GM15510 (cell line): ENCODE data around the gene SLC27A4.

Experiments used
- POLR2A ChIP-seq: IDR thresholded peaks from 3 replicates; pipeline ENCODE4 v1.6.1; 2011; ENCODE audit warnings: borderline replicate concordance; ENCODE audit not compliant: insufficient read length; ENCODE audit errors: extremely low read depth

The SLC27A4 gene

DNA sequence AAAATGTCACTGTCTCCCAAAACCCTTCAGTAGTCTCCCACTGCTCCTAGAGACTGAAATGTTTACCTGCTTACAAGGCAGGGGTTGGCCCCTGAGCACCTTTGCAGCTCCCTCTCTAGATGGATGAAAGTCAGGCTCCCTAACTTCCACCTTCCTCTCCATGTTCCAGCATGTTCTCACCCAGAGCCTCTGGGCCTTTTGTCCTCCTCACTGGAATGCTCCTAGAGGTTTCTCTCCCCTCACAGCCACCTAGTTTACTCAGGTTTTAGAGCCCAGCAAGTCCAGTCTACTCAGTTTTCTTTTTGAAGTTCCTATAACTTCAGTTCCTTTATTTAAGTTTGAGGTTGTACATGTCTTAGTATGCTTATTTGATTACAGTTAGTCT is 30.0 kb downstream of the SLC27A4 start:
- no peak for TF ChIP-seq POLR2A

DNA sequence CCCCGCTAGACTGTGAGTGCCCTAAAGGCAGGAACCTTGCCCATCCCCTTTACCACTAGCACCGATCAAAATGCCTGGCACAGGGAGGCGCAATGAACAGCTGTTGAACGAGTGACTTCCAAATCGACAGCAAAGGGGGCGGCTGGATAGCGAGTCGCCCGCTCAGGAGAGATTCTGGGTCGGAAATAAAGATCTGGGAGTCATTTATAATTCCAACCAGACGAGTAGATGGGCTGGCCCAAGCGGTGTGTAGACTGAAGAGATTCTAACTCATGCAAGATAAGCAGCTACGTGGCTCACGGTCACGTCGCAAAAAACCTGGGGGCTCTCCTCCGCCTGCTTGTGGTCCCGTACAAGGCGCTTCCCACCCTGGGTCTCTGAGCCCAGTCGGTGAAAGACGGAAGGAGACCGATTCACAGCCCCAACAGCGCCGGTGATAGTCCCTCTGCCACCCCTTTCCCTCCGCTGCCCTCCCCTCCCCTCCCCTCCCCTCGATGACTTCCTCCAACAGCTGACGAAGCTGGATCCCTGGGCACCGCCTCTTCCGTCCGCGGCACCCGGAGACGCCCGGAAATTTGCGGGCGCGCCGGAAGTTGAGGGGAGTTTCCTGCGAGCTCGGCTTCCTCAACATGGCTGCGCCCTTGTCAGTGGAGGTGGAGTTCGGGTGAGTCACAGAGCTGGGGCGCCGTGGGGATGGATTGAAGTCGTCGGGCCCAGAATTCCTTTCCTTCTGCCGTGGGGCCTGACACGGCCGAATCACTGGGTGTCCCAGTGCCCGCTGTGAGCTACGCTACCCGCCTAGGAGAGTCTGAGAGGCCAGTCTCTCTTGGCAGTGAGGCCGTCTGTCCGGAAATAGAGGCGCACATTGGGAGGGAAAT is 30.7 kb downstream of the SLC27A4 start, which contains the start of gene URM1:
Gene URM1, plus strand, starts transcription at position 623 of the 878 bp plus-strand sequence. Its CDS starts 7 bp downstream, at position 630.
- TF ChIP-seq POLR2A, result peak; percentile 79

GRCh38 chr9:128371630-128372117 is 31.3 kb downstream of the SLC27A4 start:
- no peak for TF ChIP-seq POLR2A

GRCh38 chr9:128372188-128372641 is 31.9 kb downstream of the SLC27A4 start:
- no peak for TF ChIP-seq POLR2A

GRCh38 chr9:128372784-128373183 is 32.5 kb downstream of the SLC27A4 start:
- no peak for TF ChIP-seq POLR2A

DNA sequence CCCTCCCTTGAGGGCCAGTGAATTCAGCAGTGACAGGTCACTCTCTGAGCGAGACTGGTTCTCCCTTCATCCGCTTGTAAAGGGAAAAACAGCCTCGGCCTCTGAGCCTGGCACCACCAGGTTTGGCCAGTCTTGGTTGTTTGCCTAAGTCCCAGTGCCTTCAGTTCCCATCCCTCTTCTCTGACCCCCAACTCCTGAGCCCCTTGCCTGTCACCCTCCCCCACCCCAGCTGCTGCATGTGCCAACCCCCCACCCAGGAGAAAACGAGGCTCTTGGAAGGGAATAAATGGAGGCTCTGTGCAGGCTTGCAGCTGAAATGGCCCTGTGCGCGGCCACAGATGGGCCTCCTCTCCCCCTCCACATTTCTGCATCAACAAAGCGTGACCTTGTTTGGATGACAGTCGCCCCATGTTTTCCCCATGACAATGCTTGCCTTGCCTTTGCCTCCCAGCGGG is 33.9 kb downstream of the SLC27A4 start:
- no peak for TF ChIP-seq POLR2A

GRCh38 chr9:128375865-128376264 is 35.5 kb downstream of the SLC27A4 start:
- no peak for TF ChIP-seq POLR2A

DNA sequence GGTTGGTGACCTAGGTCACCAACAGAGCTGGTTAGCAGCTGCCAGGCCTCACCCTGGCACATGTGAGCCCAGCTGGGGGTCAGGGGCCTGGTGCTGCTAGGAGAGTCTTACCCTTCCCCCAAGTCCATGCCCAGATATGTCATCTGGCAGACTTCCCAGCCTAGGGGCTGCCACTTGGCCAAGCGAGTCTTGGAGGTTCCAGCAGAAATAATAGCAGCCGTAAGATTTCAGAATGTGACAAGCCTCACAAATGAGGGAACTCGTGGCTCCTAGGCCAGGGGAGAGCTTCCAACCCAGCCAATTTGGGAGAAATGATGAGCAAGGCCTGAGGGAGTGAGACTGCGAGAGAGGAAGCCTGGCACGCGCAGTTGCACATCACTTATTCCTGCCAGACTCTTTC is 41.9 kb downstream of the SLC27A4 start:
- TF ChIP-seq POLR2A, result no peak

DNA sequence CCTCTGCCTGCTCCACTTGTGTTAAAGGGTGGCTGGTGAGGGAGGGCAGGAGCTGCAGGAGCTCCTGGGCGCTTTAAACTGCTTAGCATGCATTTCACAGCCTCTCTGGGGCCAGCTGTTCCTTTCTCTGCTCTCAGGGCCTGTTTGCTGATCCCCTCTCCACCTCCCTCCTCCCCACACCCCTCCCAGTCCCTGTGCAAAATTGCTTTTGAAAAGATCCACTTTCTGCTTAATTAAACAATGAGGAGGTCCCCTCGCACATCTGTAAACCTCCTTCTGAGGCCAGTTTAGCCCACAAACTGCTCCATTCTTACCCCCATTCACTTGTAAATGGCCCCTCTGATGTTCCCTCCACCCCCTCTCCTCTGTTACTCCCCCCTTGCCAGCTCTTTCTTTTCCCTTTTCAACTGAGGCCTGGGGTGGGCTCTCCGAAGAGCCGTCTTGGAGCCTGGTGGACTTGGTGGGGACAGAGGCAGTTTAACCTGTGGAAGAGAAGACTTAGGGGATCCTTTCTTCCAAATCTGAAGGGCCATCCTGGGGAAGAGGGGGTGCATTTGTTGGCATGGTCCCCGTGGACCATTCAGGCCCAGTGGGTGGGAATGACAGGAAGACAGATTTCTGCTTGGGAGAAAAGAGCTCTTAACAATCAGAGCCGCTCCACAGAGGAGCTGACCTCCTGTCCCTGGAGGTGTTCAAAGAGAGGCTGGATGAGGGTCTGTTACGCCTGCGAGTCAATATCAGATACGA is 42.9 kb downstream of the SLC27A4 start:
- TF ChIP-seq POLR2A, result no peak

- TF ChIP-seq POLR2A, result no peak
These were observed 43.5 kb downstream of the SLC27A4 start for GRCh38 chr9:128383791-128384190.

GRCh38 chr9:128384801-128385495 is 44.6 kb downstream of the SLC27A4 start:
- no peak for TF ChIP-seq POLR2A

- TF ChIP-seq POLR2A, result no peak
These were observed 45.5 kb downstream of the SLC27A4 start for GRCh38 chr9:128385496-128386460.

DNA sequence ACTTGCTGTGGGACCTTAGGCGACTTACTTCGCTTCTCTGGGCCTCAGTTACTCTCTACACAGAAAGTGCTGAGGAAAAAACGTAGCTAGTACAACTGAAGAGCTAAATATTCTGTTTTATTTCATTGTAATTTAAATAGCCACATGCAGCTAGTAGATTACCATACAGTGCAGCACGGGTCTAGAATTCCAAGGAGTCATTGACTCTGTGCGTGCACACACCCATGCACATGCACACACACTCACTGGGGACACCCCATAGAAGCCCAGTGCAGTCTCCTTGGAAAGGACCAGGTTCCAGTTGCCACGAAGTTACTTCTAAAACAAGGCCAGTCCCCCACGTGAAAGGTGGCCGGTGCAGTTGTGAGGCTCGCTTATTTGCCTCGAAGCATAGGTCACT is 47.8 kb downstream of the SLC27A4 start:
- TF ChIP-seq POLR2A, result no peak
